AG04449 (cell line): ENCODE data around the gene TET2.

Experiments
- CTCF ChIA-PET: fragments of 350-600 bp; formaldehyde crosslinking; extraction: SDS; loops from one replicate; lab custom pipeline; 2021; ENCODE audit warnings: antibody characterized with exemption; lab: Yijun Ruan, JAX
- POLR2A ChIA-PET: fragments of 400-600, 350-600 bp; formaldehyde crosslinking; extraction: SDS; loops from one replicate; lab custom pipeline; 2020; ENCODE audit warnings: antibody characterized with exemption, inconsistent platforms; lab: Yijun Ruan, JAX
- DNase-seq: peaks from one replicate; pipeline ENCODE4 v3.0.0-alpha.2; 2010; ENCODE audit warnings: low read depth, low spot score
- H3K4me3 ChIP-seq: 2 replicates; pipeline ENCODE4 v1.5.1; 2011; ENCODE audit warnings: low read depth, mild to moderate bottlenecking, control low read depth, low read length
- TF ChIP-seq, protein P1 (sequence below): IDR thresholded peaks from one replicate; pipeline ENCODE4 v1.5.1; 2011; ENCODE audit warnings: mild to moderate bottlenecking, moderate library complexity, low read length, control low read depth, inconsistent platforms; ENCODE audit not compliant: insufficient read depth; ENCODE audit errors: missing control alignments

The TET2 gene

DNA sequence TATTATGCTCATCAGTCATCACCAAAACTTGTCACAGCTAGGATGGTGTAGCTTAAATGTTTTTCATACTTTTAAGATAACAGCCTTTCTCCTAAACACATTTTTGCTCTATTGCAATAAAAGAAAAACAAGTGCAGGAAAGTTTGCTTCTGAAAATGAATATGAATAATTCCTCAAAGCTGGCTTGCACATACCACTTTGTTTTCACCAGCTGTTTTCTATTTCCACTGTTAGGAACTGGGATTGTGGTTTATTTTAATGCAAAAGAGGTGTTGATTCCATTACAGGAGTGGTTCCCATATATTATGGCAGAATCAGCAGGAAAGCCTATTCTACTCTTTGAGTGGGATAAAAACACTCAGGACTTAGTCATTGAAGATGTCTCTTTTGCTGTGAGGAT is 181.3 kb downstream of the TET2 start:
- TF ChIP-seq, protein P1, sequence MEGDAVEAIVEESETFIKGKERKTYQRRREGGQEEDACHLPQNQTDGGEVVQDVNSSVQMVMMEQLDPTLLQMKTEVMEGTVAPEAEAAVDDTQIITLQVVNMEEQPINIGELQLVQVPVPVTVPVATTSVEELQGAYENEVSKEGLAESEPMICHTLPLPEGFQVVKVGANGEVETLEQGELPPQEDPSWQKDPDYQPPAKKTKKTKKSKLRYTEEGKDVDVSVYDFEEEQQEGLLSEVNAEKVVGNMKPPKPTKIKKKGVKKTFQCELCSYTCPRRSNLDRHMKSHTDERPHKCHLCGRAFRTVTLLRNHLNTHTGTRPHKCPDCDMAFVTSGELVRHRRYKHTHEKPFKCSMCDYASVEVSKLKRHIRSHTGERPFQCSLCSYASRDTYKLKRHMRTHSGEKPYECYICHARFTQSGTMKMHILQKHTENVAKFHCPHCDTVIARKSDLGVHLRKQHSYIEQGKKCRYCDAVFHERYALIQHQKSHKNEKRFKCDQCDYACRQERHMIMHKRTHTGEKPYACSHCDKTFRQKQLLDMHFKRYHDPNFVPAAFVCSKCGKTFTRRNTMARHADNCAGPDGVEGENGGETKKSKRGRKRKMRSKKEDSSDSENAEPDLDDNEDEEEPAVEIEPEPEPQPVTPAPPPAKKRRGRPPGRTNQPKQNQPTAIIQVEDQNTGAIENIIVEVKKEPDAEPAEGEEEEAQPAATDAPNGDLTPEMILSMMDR: no peak
- CTCF ChIA-PET: interaction anchor here (0.7 kb wide), 1 partner anchor 8 kb away, joined by 3 read pairs; no protein-coding TSS in a partner anchor
- DNase-seq: no peak
- H3K4me3 ChIP-seq: no peak overlapping the region
- POLR2A ChIA-PET: no interaction called here

DNA sequence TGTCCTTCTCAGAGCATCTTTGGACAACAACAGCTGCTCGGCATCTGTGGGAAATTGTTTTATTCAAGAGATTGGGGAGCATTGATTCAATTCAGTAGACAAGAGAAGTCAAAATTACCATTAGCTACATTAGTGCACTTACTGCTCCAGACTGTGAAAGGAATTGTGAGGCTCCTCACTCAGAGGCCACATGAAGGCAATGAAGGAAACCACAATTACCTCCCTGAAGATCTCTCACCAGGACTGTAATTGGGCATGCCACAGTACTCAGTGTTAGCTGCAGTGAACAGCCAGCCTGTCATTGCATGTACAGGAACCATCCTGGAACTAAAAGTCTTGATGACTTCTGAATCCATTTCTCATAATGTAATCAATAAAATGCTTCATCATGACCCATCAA is 182.4 kb downstream of the TET2 start:
- no peak for DNase-seq
- H3K4me3 ChIP-seq: no peak overlapping the region
- TF ChIP-seq, protein P1: no peak
- CTCF ChIA-PET: no interaction called here
- POLR2A ChIA-PET: no interaction called here
